ENCODE measurements around the gene ARHGAP42. TPM values are rescaled to one million over a fixed set of nuclear protein-coding genes. Genes with fewer than 3 reads are reported as not detected.
A peak's percentile ranks its signal among the peaks of the same experiment; 100 is the strongest.

Gene ARHGAP42
- total and polyA plus RNA-seq, 4 donors: 3.8 to 17.2 (median 12.0) TPM

- Histone ChIP-seq H3K36me3 (ENCODE audit: control insufficient read depth in 4 of 4, insufficient read depth in 3 of 4, low read depth in 1 of 4, low read length in 3 of 4) (no peaks in the 10 kb centered on the region), H3K9me3 (ENCODE audit: control insufficient read depth in 4 of 4, low read length in 3 of 4) (no peaks in the 10 kb centered on the region), H3K4me1 (ENCODE audit: control insufficient read depth in 4 of 4, insufficient read depth in 4 of 4, low read length in 3 of 4) (peaks cover 7 to 30% (median 19%) of the 10 kb centered on the region in 4 donors), H3K9ac (ENCODE audit: low read depth in 1 of 2, low read length in 2 of 2) (no peak overlapping the region), H3K4me3 (ENCODE audit: low read depth in 1 of 3, low read length in 3 of 3) (no peak overlapping the region), H3K27ac (ENCODE audit: low read depth in 1 of 2, low read length in 2 of 2) (peak overlapping the region in 1 of 2 donors; percentile 75), H3K27me3 (ENCODE audit: control insufficient read depth in 4 of 4, insufficient read depth in 4 of 4, low read length in 3 of 4) (no peaks in the 10 kb centered on the region)
- no peak for DNase-seq (ENCODE audit: low spot score)
- TF ChIP-seq YY1 (IDR thresholded peaks at IDR 0.05) (peak; percentile 8), RXRA (IDR thresholded peaks at IDR 0.05) (peak in 1 of 2 donors; percentile 0), JUND (IDR thresholded peaks at IDR 0.05) (peak in 1 of 2 donors; percentile 19), REST (IDR thresholded peaks at IDR 0.05) (no peak)
These were observed 146.2 kb downstream of the ARHGAP42 start for GRCh38 chr11:100833276-100833675.

- no peak for DNase-seq (ENCODE audit: low spot score)
- no peak overlapping the region for H3K9ac ChIP-seq (ENCODE audit: low read depth in 1 of 2, low read length in 2 of 2)
- no peaks in the 10 kb centered on the region for H3K36me3 ChIP-seq (ENCODE audit: control insufficient read depth in 4 of 4, insufficient read depth in 3 of 4, low read depth in 1 of 4, low read length in 3 of 4)
- H3K4me1 ChIP-seq (ENCODE audit: control insufficient read depth in 4 of 4, insufficient read depth in 4 of 4, low read length in 3 of 4): peaks cover 7 to 34% (median 18%) of the 10 kb centered on the region in 4 donors
- H3K4me3 ChIP-seq (ENCODE audit: low read depth in 1 of 3, low read length in 3 of 3): no peak overlapping the region
- H3K27ac ChIP-seq (ENCODE audit: low read depth in 1 of 2, low read length in 2 of 2): no peak overlapping the region
- H3K9me3 ChIP-seq (ENCODE audit: control insufficient read depth in 4 of 4, low read length in 3 of 4): no peaks in the 10 kb centered on the region
- no peaks in the 10 kb centered on the region for H3K27me3 ChIP-seq (ENCODE audit: control insufficient read depth in 4 of 4, insufficient read depth in 4 of 4, low read length in 3 of 4)
- TF ChIP-seq HNF4G (IDR thresholded peaks at IDR 0.05): no peak
- no peak for TF ChIP-seq EGR1 (IDR thresholded peaks at IDR 0.05; ENCODE audit: low read depth in 2 of 2)
- no peak for TF ChIP-seq RAD21 (IDR thresholded peaks at IDR 0.05)
- TF ChIP-seq ATF3 (IDR thresholded peaks at IDR 0.05): no peak
- no peak for TF ChIP-seq HNF4A (conservative IDR thresholded peaks at IDR 0.05)
- TF ChIP-seq JUND (IDR thresholded peaks at IDR 0.05): no peak
- no peak for TF ChIP-seq NR2F2 (IDR thresholded peaks at IDR 0.05)
- no peak for TF ChIP-seq ZBTB33 (IDR thresholded peaks at IDR 0.05)
- TF ChIP-seq REST (IDR thresholded peaks at IDR 0.05): no peak
- no peak for TF ChIP-seq CTCF (IDR thresholded peaks at IDR 0.05; ENCODE audit: low read depth, low read length, missing input control)
- no peak for TF ChIP-seq MAX (IDR thresholded peaks at IDR 0.05)
- no peak for TF ChIP-seq TAF1 (conservative IDR thresholded peaks at IDR 0.05)
- no peak for TF ChIP-seq SP1 (IDR thresholded peaks at IDR 0.05)
- TF ChIP-seq GABPA (IDR thresholded peaks at IDR 0.05 in 1 of 2, conservative IDR thresholded peaks at IDR 0.05 in 1 of 2): no peak
- no peak for TF ChIP-seq FOXA2 (IDR thresholded peaks at IDR 0.05)
- TF ChIP-seq YY1 (IDR thresholded peaks at IDR 0.05): no peak
- TF ChIP-seq RXRA (IDR thresholded peaks at IDR 0.05): no peak
- no peak for TF ChIP-seq FOXA1 (IDR thresholded peaks at IDR 0.05)
- WGBS: 80% methylated on average over 1 of the region's 1 CpG
These were observed 148.8 kb downstream of the ARHGAP42 start for GRCh38 chr11:100835854-100836253.

All from liver (tissue), 9 donors.